ENCODE results near the gene CD101.

DNA sequence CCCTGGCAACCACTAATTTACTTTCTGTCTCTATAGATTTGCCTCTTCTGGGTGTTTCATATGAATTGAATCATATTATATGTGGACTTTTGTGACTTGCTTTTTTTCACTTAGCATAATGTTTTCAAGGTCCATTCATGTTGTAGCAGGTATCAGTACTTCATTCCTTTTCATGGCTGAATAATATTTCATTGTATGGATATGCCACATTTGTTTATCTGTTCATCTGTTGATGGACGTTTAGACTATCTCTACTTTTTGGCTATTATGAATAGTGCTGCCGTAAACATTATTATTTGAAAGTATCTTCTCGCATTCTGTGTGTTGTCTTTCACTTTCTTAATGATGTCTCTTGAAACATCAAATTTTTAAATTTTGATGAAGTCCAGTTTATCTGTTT is 32.8 kb upstream of the CD101 start:
- no peak for TF ChIP-seq POLR2A (IDR thresholded peaks at IDR 0.05)
- TF ChIP-seq, protein P1, sequence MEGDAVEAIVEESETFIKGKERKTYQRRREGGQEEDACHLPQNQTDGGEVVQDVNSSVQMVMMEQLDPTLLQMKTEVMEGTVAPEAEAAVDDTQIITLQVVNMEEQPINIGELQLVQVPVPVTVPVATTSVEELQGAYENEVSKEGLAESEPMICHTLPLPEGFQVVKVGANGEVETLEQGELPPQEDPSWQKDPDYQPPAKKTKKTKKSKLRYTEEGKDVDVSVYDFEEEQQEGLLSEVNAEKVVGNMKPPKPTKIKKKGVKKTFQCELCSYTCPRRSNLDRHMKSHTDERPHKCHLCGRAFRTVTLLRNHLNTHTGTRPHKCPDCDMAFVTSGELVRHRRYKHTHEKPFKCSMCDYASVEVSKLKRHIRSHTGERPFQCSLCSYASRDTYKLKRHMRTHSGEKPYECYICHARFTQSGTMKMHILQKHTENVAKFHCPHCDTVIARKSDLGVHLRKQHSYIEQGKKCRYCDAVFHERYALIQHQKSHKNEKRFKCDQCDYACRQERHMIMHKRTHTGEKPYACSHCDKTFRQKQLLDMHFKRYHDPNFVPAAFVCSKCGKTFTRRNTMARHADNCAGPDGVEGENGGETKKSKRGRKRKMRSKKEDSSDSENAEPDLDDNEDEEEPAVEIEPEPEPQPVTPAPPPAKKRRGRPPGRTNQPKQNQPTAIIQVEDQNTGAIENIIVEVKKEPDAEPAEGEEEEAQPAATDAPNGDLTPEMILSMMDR (IDR thresholded peaks at IDR 0.05) = no peak
